HG03139 (cell line): Measurements from ENCODE around the gene DBR1.
"Not testable (repeated sequence)": the region's sequence is repeated elsewhere in the genome, so short reads cannot be mapped to it uniquely, and the experiment has no call there.

Experiments
- ATAC-seq: cut with Tn5 transposase; IDR thresholded peaks from one replicate; pipeline ENCODE4 v1.9.1; 2021; ENCODE audit not compliant: unreplicated experiment

The DBR1 gene

DNA sequence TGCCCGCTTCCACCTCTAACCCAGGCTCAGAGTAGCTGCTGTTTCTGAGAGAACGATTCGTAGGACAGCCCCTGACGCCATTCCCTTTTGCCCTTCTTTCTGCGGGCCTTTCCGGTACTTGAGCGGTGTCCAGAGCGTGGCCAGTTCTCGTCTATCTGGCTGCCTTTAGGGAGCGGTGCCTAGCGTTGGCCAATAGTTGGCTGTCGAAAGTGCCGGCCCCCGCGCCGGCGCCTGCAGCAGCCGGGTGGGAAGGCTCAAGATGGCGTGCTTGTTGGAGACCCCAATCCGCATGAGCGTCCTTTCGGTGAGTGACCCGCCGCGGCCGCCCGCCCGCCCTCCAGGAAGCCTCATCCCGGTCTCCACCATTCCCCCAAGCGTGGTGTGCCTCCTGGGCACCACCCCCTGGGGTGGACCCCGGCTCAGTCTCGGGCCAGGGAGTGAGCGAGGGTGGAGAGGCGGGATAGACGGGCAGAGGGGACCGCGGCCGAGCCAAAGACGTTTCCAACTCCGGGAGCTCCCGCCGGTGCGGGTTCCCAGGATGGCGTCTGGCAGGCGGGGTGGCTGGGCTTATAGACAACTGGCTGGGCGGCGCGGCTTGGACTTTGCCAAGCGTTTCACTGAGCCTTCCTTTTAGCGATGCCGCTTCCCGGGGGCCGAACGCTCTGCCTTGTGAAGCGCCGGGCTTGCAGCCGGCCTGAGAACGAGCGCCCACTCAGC, 12.7 kb upstream of the DBR1 start, which contains the start of gene ARMC8:
Gene ARMC8, plus strand, starts transcription at position 6 of the 717 bp plus-strand sequence. Its CDS starts 254 bp downstream, at position 260.
- peak; percentile 55 for ATAC-seq

DNA sequence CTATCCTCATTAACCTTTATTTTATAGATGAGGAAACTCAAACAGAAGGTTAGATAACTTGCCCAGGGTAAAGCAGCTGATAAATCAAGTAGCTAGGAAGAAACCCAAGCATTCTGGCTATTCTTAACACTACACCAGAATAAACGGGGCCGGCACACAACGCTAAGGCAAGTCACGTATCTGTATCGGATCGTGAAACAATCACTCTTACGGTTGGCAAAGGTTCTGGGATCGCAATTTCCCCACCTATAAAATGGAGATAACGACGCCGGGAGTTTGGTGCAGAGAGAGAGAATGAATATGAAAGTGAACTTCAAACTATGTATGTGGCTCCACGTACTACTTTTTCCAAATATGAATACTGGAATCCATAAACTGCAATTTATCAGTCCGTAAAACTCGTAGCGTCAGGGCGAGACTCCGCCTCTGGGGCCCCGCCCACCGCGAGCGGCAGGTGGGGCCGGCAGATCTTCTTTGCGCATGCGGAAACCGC, 12.1 kb upstream of the DBR1 start:
- ATAC-seq: peak; percentile 86

DNA sequence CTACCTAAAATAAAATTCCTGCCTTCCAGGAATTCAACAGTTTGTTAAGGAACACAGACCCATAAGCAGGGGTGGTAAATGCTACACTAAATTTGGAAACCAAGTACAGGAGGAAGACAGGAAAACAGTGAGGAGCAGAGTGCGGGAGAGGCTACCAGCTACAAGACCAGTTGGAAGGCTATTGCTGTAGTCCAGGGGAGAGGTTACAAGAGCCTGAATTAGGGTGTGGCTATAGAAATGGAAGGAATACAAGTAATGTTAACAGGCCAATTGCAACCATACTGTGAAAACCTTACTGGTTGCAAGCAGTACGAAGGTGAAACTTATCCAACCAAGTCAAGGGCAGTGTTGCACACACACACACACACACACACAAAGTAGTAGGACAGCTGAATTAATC, 11.5 kb upstream of the DBR1 start:
- ATAC-seq: no peak

DNA sequence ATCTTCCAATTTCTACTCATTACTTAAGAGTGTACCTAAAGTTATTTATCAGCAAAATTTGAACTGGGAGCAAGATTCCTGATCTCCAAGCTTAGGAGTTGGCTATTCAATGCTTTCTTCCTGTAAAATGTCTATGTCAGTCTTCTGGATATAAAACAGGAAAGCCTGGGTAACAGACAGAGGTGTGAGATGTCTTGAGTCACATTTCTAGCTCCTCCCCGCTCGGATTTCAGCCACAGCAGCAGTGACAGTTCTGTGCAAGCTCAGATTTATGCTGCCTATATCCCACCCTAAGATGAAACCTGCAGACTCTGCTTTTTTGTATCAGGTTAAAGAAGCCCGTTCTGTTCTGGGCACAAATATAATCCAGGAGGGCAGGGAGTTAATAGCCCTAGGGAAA, 10.3 kb upstream of the DBR1 start:
- ATAC-seq: no peak

DNA sequence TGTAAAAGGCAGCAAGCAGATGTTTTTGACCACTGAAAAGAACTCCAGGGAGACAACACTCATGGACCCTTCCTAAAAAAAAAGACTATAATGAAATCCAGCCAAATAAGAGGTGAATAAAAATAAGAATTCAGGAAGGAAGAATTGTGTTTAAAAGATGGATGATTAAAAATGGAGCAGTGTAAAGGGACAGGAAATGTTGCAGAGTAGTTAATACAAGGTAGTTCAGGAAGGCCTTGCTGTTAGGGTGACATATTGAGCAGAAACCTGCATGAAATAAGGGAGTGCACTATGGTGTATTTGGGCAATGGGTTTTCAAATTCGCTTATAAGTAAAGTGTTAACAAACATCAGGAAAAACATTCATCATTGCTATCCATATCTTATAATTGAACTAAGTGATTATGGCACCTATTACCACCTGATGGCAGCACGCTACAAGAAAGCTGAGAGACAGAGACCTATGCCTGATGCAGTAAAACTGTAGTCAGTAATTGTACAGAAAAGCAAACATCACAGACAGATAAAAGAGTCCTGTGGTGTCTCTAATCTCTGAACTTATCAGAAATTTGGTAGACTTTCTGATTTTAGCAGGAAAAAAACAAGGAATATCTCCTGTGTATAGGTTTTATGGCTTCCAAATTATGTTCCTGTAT, 5.8 kb upstream of the DBR1 start:
- ATAC-seq: peak; percentile 63

DNA sequence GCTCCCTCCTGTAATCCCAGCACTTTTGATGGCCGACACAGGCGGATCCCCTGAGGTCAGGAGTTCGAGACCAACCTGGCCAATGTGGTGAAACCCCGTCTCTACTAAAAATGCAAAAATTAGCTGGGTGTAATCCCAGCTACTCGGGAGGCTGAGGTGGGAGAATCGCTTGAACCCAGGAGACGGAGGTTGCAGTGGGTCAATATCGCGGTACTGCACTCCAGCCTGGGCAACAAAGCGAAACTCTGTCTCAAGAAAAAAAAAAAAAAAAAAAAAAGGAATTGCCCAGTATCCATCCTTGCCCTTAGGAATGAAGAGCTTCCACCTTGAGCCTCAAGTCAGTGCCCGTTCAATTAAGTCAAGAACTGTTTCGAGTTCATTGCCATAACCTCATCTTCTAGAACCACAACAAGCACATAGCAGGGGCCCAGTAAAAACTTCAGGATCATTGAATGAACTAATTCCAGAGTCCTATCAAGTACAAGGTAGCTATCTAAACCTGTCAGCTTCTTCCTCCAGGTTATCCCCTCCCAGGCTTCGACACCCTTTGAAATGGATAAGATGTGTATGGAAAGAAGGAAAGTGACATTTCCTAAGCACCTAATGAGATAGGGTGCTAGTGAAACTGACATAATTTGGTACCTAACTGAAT, 826 bp downstream of the DBR1 start:
- ATAC-seq: no peak

DNA sequence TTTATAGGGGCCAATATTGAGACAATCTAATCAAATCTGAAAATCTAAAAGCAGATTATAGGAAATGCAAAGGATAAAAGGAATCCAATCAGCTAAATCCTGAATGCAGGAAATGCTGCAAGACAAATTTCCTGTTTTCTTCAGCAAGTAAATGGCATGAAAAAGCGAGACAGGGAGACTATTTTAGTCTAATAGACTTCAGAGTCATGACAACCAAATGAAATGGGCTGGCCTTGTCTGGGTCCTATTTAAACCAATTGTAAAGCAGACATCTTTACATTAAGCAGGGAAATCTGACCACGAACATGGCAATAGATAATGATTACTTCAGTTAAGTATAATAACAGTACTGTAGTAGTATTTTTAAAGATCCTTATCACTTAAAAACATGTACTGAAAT, 2.1 kb downstream of the DBR1 start:
- no peak for ATAC-seq

DNA sequence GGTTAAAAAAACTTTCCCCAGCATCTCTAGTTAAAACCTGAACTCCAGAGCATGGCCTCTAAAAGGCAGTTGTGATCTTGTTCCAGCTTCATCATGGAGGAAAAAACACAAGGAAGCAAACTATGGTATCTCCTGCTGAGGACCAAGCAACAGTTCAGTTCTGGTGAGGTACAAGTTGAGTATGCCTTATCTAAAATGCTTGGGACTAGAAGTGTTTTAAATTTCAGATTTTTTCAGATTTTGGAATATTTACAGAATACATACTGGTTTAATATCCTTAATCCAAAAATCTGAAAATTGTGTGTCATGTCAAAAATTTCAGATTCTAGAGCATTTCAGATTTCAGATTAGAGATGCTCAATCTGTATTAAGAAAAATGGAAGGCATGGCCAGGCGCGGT, 9.7 kb downstream of the DBR1 start:
- ATAC-seq: no peak

DNA sequence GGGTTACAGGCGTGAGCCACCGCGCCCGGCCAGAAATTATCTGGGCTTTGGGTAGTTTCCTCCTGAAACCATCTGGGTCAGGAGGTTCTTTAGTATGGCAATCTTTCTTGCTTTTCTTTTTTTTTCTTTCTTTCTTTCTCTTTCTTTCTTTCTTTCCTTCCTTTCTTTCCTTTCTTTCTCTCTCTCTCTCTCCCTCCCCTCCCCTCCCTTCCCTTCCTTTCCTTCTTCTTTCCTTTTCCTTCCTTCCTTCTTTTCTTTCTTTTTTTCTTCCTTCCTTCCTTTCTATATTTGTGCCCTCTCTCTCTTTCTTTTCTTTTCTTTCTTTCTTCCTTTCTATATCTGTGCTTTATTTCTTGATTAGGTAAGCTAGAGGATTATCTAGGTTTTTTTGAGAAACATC, 17.0 kb downstream of the DBR1 start:
- no peak for ATAC-seq

DNA sequence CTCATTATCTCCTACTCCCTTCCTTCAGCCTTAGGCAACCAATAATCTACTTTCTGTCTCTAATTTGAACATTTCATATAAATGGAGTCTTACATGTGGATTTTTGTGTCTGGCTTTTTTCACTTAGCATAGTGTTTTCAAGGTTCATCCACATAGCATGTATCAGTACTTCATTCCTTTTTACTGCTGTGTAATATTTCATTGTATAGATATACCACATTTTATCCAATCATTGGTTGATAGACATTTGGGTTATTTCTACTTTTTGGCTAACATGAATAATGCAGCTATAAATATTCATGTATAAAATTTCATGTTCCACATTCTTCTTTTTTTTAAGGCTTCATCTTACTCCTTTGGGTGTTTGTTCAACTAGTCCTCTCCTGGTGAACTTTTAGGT, 20.2 kb downstream of the DBR1 start:
- ATAC-seq: no peak

DNA sequence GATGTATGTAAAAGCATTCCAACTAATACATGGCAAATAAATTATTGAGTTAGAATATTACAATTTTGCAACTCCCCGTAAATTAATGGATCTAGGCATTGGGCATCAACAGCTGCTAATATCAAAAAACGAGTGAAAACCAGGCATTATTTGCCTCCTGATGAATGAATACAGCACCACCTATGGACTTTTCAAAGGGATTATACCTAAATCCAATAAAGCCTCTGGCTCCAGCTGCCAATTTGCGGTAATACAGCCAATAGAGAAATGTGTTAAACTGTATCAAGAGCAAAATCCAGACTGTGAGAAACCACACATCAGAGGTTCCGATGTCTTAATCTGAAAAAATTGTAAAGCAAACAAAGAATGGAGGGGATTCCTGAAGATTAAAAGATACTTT, 26.2 kb downstream of the DBR1 start:
- ATAC-seq: no peak

DNA sequence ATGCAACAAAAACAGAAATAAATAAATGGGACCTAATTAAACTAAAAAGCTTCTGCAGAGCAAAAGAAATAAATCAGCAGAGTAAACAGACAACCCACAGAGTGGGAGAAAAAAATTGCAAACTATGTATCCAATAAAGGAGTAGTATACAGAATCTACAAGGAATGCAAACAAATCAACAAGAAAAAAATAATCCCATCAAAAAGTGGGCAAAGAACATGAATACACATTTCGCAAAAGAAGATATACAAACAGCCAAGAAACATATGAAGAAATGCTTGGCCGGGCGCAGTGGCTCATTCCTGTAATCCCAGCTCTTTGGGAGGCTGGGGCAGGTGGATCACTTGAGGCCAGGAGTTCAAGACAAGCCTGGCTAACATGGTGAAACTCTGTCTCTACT, 32.5 kb downstream of the DBR1 start:
- ATAC-seq: not testable (repeated sequence)

DNA sequence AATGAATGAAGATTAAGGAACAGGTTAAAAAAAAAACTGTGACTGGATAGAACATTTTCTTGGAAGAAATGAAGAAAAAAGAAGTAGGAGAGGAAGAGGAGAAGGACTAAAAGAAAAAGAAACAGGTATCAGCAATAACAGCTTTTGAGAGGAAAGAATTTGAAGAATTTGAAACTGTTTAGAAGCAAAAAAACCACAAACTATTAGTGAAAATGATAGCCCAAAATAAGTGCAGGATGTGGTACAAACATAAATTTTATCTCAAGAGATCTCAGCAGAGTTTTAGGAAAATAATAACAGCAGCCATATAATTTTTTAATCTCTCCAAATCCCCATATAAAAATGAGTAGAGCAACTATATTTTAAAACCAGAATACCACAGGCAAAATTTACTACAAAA, 33.8 kb downstream of the DBR1 start:
- no peak for ATAC-seq

DNA sequence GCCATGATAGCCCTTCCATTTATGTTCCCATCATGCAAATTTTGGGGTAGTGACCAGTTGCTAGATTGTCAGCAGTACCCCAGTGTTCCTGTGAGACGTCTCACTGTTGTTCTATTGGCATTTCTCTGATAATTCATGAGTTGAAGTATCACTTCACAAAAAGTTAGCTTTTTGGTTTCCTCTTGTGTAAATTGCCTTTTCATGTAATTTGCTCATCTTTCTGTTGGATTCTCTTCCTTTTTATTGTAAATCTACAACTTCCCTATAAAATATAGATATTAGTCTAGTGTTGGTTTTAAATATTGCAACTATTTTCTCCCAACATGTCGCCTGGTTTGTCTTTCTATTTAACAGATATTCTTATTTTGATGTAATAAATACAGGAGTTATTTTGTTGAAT, 35.0 kb downstream of the DBR1 start:
- no peak for ATAC-seq

DNA sequence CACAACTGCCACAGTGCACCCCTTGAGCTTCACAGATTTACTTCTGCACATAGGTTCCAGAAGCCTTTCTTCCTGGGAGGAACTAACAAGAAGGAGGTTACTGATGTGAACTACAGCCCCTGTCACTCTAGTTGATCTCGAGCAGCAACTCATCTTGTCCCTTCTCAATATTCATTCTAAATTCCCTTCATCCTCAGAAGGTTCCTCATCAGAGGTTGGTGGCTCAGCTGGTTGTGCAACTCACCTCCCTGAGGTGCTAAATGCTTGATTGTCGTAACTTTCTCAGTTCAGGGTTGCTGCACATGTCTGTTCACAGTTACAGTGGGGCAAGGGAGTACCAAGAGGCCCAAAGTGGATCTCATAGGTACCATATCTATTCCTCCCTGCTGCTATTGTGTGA, 36.9 kb downstream of the DBR1 start:
- no peak for ATAC-seq

DNA sequence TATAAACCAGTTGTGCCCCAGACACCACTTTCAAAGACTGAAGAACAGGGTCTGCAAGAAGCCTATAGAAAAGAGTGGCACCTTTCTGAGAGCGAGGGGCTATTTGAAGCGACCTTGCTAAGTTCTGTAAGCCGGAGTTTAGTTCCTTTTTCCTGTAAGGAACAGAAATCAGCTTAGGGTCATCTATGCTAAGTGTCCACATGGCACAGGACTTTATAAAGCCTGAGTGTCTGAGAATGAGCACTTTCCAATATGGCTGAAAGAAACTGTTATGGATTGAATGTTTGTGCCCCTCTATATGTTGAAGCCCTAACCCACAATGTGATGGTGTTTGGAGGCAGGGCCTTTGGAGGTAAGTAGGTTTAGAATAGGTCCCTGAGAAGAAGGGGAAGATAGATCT, 38.5 kb downstream of the DBR1 start:
- ATAC-seq: no peak

DNA sequence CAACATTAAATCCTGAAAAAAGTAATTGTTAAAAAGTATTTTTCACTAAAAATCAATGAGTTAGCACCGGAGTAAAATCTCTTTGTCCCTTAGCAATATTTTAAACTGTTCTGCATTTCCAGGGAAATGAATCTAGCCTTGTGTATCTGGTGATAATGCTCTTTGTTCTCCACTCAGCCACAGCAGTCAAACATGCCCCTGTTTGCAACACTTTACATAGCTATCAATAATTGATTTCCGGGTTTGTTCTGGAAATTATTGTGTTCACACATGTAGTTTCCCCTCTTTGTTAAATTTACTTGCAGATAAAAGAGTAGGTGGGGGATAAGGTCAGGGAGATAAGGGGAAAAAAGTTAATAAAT, 38.9 kb downstream of the DBR1 start:
- ATAC-seq: no peak

DNA sequence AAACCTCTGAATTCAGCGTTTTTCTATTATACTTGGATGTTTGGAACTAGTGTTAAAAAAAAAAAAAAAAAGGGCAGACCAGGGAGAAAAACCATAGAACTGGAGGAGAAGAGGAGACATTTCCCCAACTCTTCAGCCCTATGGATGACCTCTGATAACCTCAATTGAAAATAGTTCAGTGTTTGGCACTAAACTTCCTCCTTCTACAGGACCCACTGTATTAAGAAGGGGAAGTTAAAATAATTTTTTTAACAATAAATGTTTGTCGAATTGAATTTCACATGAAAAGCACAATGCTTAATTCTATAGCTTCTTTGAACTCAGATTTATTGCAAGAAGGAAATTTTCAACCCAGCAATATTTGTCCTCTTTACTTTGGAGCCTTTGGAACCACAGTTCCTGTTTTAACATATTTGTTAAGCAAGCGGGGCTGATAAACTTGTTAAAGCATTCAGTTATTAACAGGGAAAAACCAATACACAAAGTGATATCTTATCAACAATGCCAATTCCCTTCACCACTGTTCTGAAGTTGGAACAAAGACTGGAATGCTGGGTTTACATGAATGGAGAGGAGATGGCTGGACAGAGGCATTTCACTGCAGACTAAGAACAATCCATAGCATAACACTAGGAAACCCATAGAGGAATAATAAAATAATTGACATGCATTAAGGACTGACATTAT, 39.4 kb downstream of the DBR1 start:
- no peak for ATAC-seq

DNA sequence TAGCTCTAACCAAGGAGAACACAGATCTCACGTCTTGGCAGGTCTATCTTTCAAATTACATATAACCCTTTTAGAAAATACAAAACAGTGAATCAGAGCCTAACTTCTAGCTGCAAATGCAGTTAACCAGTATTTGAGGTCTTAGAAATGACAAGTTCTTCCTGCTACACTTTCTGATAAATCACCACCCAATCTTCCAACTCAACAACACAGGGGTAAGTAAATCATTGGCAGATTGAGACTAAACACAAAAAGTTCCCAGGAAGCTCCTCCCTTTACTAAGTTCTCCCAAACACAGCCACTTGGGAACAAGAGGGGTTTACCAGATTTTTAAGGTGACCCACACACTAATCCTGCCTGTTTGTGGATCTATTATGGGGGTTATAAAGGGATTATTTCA, 42.5 kb downstream of the DBR1 start, which contains the start of gene A4GNT:
Gene A4GNT, minus strand, starts transcription at position 152 of the 400 bp plus-strand sequence. CDS start 1,134 bp downstream, outside the sequence.
- no peak for ATAC-seq

DNA sequence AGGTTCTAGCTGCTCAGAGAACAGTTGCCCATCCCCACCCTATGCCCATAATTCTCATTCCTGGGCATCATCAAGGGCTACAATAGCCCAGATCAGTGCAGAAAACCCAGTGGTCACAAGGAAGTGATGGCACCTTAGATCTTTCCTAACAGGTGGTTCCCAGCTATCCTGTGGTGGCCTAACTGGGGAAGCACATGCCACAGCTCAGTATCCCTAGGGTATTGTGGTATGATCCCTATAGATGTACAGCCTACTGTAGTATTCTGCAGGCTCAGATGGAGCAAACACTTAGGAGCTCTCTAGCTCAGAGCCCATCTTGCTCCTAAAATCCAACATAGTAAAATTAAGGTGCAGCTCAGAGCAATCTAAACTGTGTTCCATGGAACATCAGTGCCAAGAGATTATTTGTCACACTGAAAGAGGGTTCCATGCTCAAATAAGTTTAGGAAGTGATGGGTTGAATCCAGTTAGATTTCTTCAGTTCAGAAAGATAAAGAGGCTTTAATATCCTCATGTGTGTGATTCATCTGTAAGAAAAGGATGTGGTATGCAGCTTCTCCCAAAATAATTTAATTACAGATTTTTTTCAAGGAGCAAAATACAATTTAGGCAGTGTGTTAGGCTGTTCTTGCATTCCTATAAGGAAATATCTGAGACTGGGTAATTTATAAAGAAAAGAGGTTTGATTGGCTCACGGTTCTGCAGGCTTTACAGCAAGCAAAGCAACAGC, 46.9 kb downstream of the DBR1 start:
- no peak for ATAC-seq
